HEK293 (cell line): ENCODE measurements around the gene PHLDB1.
A peak's percentile ranks its signal among the peaks of the same experiment; 100 is the strongest.

Experiments used
- CTCF ChIA-PET: fragments of 350-600 bp; formaldehyde crosslinking; extraction: SDS; loops from one replicate; lab custom pipeline; 2021; ENCODE audit warnings: antibody characterized with exemption; lab: Yijun Ruan, JAX
- POLR2A ChIA-PET: fragments of 300-600 bp; formaldehyde crosslinking; extraction: SDS; loops from one replicate; lab custom pipeline; 2020; ENCODE audit warnings: antibody characterized with exemption, inconsistent platforms; lab: Yijun Ruan, JAX
- H3K27ac ChIP-seq: fragments of 200-500 bp; sonication (Bioruptor generic); 2 replicates; pipeline ENCODE4 v1.5.1; 2014; ENCODE audit warnings: low read depth, low read length, control low read depth, inconsistent platforms; ENCODE audit errors: extremely low read depth
- H3K36me3 ChIP-seq, 2 experiments: fragments of 200-500 bp in 1 of 2; sonication (Bioruptor generic) in 1 of 2; 1 replicate in 1 of 2; 2 replicates in 1 of 2; pipeline ENCODE4 v1.5.1; 2014 to 2017; ENCODE audit warnings: inconsistent platforms in 2 of 2, low read length in 2 of 2; ENCODE audit not compliant: control insufficient read depth in 2 of 2, insufficient read depth in 1 of 2
- H3K4me1 ChIP-seq: fragments of 200-500 bp; sonication (Bioruptor generic); 2 replicates; pipeline ENCODE4 v1.5.1; 2014; ENCODE audit warnings: mild to moderate bottlenecking, low read length, inconsistent platforms; ENCODE audit not compliant: control insufficient read depth, insufficient read depth
- H3K4me3 ChIP-seq: 2 replicates; pipeline ENCODE4 v1.5.1; 2011; ENCODE audit warnings: low read depth, mild to moderate bottlenecking, control low read depth, low read length, moderate library complexity
- H3K9me3 ChIP-seq: fragments of 200-500 bp; sonication (Bioruptor generic); 2 replicates; pipeline ENCODE4 v1.5.1; 2014; ENCODE audit warnings: low read depth, low read length, inconsistent platforms; ENCODE audit not compliant: control insufficient read depth, insufficient read depth
- FEZF1 ChIP-seq: fragments of 450-650 bp; formaldehyde crosslinking; IDR thresholded peaks from 2 replicates; pipeline ENCODE4 v1.5.1; 2016; ENCODE audit warnings: missing biosample characterization, missing genetic modification characterization
- KLF1 ChIP-seq: fragments of 450-650 bp; formaldehyde crosslinking; IDR thresholded peaks from 2 replicates; pipeline ENCODE4 v1.5.1; 2016; ENCODE audit warnings: missing biosample characterization, missing genetic modification characterization
- SP2 ChIP-seq: fragments of 450-650 bp; formaldehyde crosslinking; IDR thresholded peaks from 2 replicates; pipeline ENCODE4 v1.5.1; 2016; ENCODE audit warnings: missing biosample characterization, missing genetic modification characterization
- ZBTB8A ChIP-seq: fragments of 450-650 bp; formaldehyde crosslinking; IDR thresholded peaks from 2 replicates; pipeline ENCODE4 v1.5.1; 2016; ENCODE audit warnings: missing biosample characterization, missing genetic modification characterization
- ZNF138 ChIP-seq: fragments of 450-650 bp; formaldehyde crosslinking; IDR thresholded peaks from 2 replicates; pipeline ENCODE4 v1.5.1; 2016; ENCODE audit warnings: missing biosample characterization, missing genetic modification characterization, borderline replicate concordance
- ZNF211 ChIP-seq: fragments of 450-650 bp; formaldehyde crosslinking; IDR thresholded peaks from 2 replicates; pipeline ENCODE4 v1.5.1; 2016; ENCODE audit warnings: low read depth, missing biosample characterization, missing genetic modification characterization
- ZNF596 ChIP-seq: fragments of 450-650 bp; IDR thresholded peaks from 2 replicates; pipeline ENCODE4 v1.5.0; 2018; ENCODE audit warnings: missing biosample characterization, mild to moderate bottlenecking, missing genetic modification characterization, moderate library complexity
- ZNF629 ChIP-seq: fragments of 450-650 bp; formaldehyde crosslinking; IDR thresholded peaks from 2 replicates; pipeline ENCODE4 v1.5.1; 2017; ENCODE audit warnings: missing biosample characterization, missing genetic modification characterization
- TF ChIP-seq, protein P1 (sequence below): fragments of 450-650 bp; formaldehyde crosslinking; IDR thresholded peaks from 2 replicates; pipeline ENCODE4 v1.5.1; 2016; ENCODE audit warnings: missing biosample characterization, missing genetic modification characterization, low read depth
- TF ChIP-seq, protein P2 (sequence below): fragments of 450-650 bp; formaldehyde crosslinking; IDR thresholded peaks from 2 replicates; pipeline ENCODE4 v1.5.1; 2016; ENCODE audit warnings: missing biosample characterization, missing genetic modification characterization

Gene PHLDB1

DNA sequence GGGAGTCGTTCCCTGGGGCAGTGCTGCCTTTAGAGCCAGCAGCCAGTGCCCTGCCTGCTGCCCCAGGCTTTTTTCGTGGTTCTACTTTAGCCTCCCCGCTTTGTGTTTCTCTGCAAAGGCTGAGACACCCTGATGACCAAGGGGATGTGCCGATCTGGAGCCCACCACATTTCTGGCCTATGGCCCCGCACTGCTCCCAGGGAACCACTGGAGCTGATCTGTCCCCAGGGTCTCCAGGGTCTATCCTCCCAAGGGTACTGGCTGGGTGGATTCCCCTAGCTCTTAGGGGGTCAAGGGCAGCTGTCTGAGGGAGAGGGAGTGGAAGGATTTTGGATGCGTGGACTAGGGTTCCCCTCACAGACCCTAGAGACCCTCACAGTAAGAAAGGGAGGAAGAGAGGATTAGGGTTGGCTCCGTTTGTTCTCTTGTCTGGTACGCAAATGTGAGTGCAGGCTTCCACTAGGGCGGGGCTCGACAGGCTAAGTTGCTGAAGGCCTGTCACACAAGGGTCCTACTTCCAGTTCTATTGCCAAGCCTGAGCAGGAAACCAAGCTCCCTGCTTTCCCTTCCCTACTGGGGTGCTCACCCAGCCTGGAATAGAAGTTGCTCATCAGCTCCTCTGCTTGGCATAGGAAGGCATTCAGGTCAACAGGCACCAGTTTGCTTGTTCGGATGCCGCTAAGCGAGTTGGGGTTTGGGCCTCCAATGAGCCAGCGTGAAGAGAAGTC, 52.7 kb downstream of the PHLDB1 start:
- Histone ChIP-seq H3K27ac (no peak overlapping the region), H3K36me3 (peaks cover 0 to 22% of the 10 kb centered on the region in 2 experiments; a peak in 1 of 3 replicates), H3K9me3 (no peaks in the 10 kb centered on the region), H3K4me3 (no peak overlapping the region), H3K4me1 (no peaks in the 10 kb centered on the region)
- TF ChIP-seq SP2 (tag by site-specific recombination) (no peak), ZNF596 (no peak), ZBTB8A (no peak), ZNF138 (tag by site-specific recombination) (no peak), ZNF211 (tag by site-specific recombination) (no peak)
- TF ChIP-seq, protein P1, sequence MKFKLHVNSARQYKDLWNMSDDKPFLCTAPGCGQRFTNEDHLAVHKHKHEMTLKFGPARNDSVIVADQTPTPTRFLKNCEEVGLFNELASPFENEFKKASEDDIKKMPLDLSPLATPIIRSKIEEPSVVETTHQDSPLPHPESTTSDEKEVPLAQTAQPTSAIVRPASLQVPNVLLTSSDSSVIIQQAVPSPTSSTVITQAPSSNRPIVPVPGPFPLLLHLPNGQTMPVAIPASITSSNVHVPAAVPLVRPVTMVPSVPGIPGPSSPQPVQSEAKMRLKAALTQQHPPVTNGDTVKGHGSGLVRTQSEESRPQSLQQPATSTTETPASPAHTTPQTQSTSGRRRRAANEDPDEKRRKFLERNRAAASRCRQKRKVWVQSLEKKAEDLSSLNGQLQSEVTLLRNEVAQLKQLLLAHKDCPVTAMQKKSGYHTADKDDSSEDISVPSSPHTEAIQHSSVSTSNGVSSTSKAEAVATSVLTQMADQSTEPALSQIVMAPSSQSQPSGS (tag by site-specific recombination): no peak
- TF ChIP-seq, protein P2, sequence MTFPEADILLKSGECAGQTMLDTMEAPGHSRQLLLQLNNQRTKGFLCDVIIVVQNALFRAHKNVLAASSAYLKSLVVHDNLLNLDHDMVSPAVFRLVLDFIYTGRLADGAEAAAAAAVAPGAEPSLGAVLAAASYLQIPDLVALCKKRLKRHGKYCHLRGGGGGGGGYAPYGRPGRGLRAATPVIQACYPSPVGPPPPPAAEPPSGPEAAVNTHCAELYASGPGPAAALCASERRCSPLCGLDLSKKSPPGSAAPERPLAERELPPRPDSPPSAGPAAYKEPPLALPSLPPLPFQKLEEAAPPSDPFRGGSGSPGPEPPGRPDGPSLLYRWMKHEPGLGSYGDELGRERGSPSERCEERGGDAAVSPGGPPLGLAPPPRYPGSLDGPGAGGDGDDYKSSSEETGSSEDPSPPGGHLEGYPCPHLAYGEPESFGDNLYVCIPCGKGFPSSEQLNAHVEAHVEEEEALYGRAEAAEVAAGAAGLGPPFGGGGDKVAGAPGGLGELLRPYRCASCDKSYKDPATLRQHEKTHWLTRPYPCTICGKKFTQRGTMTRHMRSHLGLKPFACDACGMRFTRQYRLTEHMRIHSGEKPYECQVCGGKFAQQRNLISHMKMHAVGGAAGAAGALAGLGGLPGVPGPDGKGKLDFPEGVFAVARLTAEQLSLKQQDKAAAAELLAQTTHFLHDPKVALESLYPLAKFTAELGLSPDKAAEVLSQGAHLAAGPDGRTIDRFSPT (tag by site-specific recombination): no peak
- ChIA-PET CTCF (interaction anchor here (0.6 to 5.4 kb wide), 12 partner anchors 11 to 336 kb away, joined by 3 to 43 read pairs (median 6); partner anchors contain the start of gene PHLDB1), POLR2A (no interaction called here)

DNA sequence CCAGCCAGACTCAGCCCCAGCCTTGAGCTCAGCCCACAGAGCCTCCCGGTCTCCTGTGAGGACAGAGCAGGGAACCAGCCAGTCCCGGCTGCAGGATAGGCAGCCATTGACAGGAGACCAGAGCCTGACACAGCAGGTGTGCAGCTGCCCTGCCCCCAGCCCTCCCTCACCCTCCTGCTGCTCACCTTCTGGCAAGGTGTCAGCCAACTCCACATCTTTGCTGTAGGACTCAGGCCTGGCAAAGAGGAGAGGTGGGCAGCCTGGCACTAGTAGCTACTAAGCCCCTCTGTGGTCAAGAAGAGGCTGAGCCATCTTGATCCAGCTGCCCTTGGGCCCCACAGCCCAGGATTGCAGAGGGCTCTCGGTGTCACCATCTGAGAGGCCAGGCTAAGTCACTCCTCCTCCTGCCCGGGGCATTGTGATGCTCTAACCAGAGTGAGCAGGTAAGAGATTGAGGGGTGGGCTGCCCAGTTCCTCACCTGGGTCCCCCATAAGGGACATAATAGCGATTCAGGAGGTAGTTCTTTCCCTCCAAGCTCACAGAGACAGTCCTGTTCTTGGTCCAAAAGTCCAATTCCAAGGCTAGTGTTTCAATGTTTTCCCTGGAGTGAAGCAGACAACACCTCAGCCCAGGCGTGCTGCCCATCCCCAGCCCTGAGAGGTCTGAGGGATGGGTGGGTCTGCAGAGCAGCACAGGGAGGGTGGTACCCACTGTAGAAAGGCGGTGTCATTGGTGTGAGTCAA, 53.4 kb downstream of the PHLDB1 start:
- H3K27ac ChIP-seq: no peak overlapping the region
- no peaks in the 10 kb centered on the region for H3K9me3 ChIP-seq
- no peak overlapping the region for H3K4me3 ChIP-seq
- TF ChIP-seq FEZF1 (tag by site-specific recombination): no peak
- TF ChIP-seq KLF1: peak; percentile 55; the same call in 1 of the 2 replicates
- TF ChIP-seq, all 188 proteins: peak for 1
- H3K36me3 ChIP-seq: peaks cover 0 to 15% of the 10 kb centered on the region in 2 experiments; a peak in 1 of 3 replicates
- CTCF ChIA-PET: interaction anchor here (0.5 to 5.4 kb wide), 9 partner anchors 25 to 296 kb away, joined by 3 to 43 read pairs (median 8); partner anchors contain the start of gene PHLDB1
- POLR2A ChIA-PET: no interaction called here
- no peaks in the 10 kb centered on the region for H3K4me1 ChIP-seq

DNA sequence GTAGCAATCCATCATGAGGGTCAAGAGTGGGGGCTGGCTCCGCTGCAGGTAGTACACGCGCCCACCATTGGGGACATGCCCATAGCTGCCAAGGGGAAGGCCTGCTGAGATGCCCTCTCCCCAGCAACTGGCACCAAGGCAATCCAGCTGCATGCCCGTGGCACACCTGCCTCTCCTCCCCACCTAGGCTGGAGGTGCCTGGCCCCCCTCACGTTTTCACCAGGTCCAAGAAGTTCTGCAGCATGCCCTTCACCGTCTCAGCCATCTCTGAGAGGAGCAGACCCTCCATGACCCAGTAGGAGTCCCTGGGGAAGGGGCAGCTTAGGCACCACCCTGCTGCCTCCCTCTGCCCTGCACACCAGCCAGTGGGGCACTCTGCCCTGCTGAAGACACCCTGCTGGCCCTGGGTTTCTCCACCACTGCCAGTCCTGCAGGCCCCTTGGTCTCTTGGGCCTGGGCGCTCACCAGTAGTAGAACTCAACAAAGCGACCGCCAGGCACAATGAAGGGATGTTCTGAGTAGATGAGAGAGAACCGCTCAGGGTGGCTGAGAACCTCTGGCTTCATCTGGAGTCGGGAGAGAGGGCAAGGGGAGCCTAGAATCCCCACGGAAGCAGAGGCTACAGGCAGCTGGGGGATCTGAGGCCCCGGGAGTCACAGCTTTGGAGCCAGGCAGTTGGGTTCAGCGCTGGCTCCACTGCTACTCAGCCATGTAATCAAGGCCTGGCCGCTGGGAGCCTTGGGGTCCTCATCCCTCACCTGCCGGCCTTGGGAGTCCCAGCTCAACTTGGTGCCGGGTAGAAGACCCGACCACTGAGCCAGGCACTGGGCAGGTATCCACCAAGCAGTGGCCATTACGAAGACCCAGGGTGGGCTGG, 54.2 kb downstream of the PHLDB1 start:
- ChIA-PET POLR2A (no interaction called here), CTCF (interaction anchor here (0.5 to 5.4 kb wide), 6 partner anchors 9 to 142 kb away, joined by 3 to 43 read pairs (median 4); partner anchors contain the start of gene PHLDB1)
- no peaks in the 10 kb centered on the region for H3K4me1 ChIP-seq
- H3K36me3 ChIP-seq: peaks cover 0 to 7% of the 10 kb centered on the region in 2 experiments; a peak in 1 of 3 replicates
- H3K9me3 ChIP-seq: no peaks in the 10 kb centered on the region
- H3K27ac ChIP-seq: no peak overlapping the region
- H3K4me3 ChIP-seq: no peak overlapping the region
- TF ChIP-seq KLF1 (peak; percentile 1; the same call in 1 of the 2 replicates), ZNF629 (tag by site-specific recombination) (no peak)
